ENCODE data around the gene PHLPP1. TPM values are rescaled to one million over a fixed set of nuclear protein-coding genes. Genes with fewer than 3 reads are reported as not detected.
A peak's percentile ranks its signal among the peaks of the same experiment; 100 is the strongest.

The PHLPP1 gene
- total and polyA plus RNA-seq, 8 donors = 2.1 to 77.0 (median 12.5) TPM

DNA sequence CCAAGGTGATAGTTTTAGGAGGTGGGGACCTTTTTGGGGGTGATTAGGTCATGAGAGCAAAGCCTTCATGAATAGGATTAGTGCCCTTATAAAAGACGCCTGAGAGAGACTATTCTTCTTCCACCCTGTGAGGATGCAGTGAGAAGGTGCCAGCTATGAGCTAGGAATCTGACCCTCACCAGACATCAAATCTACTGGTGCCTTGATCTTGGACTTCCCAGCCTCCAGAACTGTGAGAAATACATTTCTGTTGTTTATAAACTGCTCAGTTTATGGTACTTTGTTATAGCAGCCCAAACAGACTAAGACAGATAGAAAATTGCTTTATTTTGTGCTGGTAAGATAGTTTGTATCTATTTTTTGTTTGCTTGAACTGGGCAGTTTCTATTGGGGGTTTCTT lies 40.1 kb downstream of the PHLPP1 start:
- Histone ChIP-seq H3K27me3 (no peaks in the 10 kb centered on the region), H3K27ac (no peak overlapping the region), H3K9me3 (no peaks in the 10 kb centered on the region), H3K4me3 (no peak overlapping the region), H3K36me3 (no peaks in the 10 kb centered on the region), H3K4me1 (peaks cover 0 to 41% (median 22%) of the 10 kb centered on the region in 4 donors)
- TF ChIP-seq POLR2A (IDR thresholded peaks at IDR 0.05) (no peak), POLR2AphosphoS5 (IDR thresholded peaks at IDR 0.05) (no peak), EP300 (IDR thresholded peaks at IDR 0.05) (no peak)
- TF ChIP-seq, protein P1, sequence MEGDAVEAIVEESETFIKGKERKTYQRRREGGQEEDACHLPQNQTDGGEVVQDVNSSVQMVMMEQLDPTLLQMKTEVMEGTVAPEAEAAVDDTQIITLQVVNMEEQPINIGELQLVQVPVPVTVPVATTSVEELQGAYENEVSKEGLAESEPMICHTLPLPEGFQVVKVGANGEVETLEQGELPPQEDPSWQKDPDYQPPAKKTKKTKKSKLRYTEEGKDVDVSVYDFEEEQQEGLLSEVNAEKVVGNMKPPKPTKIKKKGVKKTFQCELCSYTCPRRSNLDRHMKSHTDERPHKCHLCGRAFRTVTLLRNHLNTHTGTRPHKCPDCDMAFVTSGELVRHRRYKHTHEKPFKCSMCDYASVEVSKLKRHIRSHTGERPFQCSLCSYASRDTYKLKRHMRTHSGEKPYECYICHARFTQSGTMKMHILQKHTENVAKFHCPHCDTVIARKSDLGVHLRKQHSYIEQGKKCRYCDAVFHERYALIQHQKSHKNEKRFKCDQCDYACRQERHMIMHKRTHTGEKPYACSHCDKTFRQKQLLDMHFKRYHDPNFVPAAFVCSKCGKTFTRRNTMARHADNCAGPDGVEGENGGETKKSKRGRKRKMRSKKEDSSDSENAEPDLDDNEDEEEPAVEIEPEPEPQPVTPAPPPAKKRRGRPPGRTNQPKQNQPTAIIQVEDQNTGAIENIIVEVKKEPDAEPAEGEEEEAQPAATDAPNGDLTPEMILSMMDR (IDR thresholded peaks at IDR 0.05) = no peak
- DNase-seq = no peak
- intact Hi-C loops (cut with DNase I; ENCODE audit: low total_unique reads) = no loop called here
- 81 to 100% (median 98%) methylated on average over 1 of the region's 1 CpG for WGBS, 5 donors

DNA sequence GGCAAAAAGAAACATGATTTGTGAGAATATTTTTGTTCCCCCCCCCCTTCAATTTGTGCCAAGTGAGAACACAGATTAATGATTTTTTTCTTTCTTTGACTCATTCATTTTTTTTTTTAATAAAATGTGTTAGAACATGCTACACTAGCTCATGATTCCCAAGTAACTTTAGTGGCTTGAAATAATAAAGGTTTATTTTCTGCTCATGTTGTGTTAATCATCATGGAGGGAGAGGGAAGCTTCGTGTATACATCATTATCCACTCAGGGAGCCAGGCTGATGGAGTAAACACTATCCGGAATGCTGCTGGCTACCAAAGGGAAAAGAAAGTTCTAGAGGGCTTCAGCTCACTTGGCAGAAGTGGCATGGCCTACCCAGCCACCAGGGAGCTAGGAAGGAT lies 40.6 kb downstream of the PHLPP1 start:
- TF ChIP-seq, protein P1 (IDR thresholded peaks at IDR 0.05) = no peak
- TF ChIP-seq EP300 (IDR thresholded peaks at IDR 0.05) (no peak), POLR2A (IDR thresholded peaks at IDR 0.05) (no peak), POLR2AphosphoS5 (IDR thresholded peaks at IDR 0.05) (no peak)
- H3K4me1 ChIP-seq = peaks cover 0 to 36% (median 20%) of the 10 kb centered on the region in 4 donors
- H3K27ac ChIP-seq = no peak overlapping the region
- DNase-seq = no peak
- no peaks in the 10 kb centered on the region for H3K27me3 ChIP-seq
- no peaks in the 10 kb centered on the region for H3K9me3 ChIP-seq
- intact Hi-C loops (cut with DNase I; ENCODE audit: low total_unique reads) = no loop called here
- H3K36me3 ChIP-seq = no peaks in the 10 kb centered on the region
- no peak overlapping the region for H3K4me3 ChIP-seq
- WGBS, 5 donors = 84 to 97% (median 90%) methylated on average over 2 of the region's 2 CpGs

GRCh38 chr18:62757399-62758010 lies 42.2 kb downstream of the PHLPP1 start:
- peak overlapping the region; percentile 13 to 73 (median 45) for H3K27ac ChIP-seq
- peaks cover 0 to 22% (median 9%) of the 10 kb centered on the region in 4 donors for H3K4me1 ChIP-seq
- H3K27me3 ChIP-seq = no peaks in the 10 kb centered on the region
- TF ChIP-seq, protein P1 (IDR thresholded peaks at IDR 0.05) = no peak
- TF ChIP-seq POLR2A (IDR thresholded peaks at IDR 0.05) (no peak), EP300 (IDR thresholded peaks at IDR 0.05) (no peak), POLR2AphosphoS5 (IDR thresholded peaks at IDR 0.05) (no peak)
- peak in 1 of 2 donors; percentile 58 for DNase-seq
- intact Hi-C loops (cut with DNase I; ENCODE audit: low total_unique reads) = no loop called here
- H3K9me3 ChIP-seq = no peaks in the 10 kb centered on the region
- H3K36me3 ChIP-seq = no peaks in the 10 kb centered on the region
- WGBS, 5 donors = 33 to 56% (median 46%) methylated on average over 6 of the region's 6 CpGs
- no peak overlapping the region for H3K4me3 ChIP-seq

DNA sequence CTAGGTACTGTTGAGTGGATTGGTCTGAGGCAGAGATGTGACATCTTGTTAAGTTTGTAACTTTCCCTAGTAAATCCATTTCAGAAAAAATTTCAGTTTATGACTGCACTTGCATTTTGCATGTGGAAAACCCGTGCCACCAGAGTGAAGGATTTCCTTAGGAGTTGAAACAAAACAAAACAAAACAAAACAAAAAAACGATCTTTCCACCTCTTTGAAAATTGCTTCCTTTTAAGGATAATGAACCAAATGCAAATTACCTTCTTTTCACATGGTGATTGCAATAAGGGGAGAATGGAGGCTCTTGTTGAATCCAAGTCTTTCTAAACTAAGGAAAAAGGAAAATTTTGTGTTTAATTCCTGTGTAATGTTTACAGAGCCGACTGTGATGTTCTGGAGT lies 43.2 kb downstream of the PHLPP1 start:
- 32 to 45% (median 43%) methylated on average over 3 of the region's 3 CpGs for WGBS, 5 donors
- Histone ChIP-seq H3K36me3 (no peaks in the 10 kb centered on the region), H3K4me3 (no peak overlapping the region), H3K27ac (peak overlapping the region in 1 of 5 donors; percentile 64), H3K9me3 (no peaks in the 10 kb centered on the region), H3K4me1 (peaks cover 0 to 22% (median 8%) of the 10 kb centered on the region in 4 donors), H3K27me3 (no peaks in the 10 kb centered on the region)
- DNase-seq = no peak
- TF ChIP-seq, protein P1 (IDR thresholded peaks at IDR 0.05) = no peak
- intact Hi-C loops (cut with DNase I; ENCODE audit: low total_unique reads) = no loop called here

All from stomach (tissue), 9 donors.